Activated T-cell treated with anti-CD3 and anti-CD28 coated beads, Interleukin-2, amount 50 U/mL, for 24 hours (primary cell): ENCODE data around the gene CNGB1.
A peak's percentile ranks its signal among the peaks of the same experiment; 100 is the strongest.

Source experiments
- DNase-seq: peaks from one replicate; pipeline ENCODE4 v3.0.0-alpha.2; 2020
- H3K27ac Mint-ChIP-seq: 2 replicates; pipeline ENCODE4 v1.8.0; 2020; ENCODE audit warnings: mild to moderate bottlenecking, mixed read lengths
- H3K27me3 Mint-ChIP-seq: 2 replicates; pipeline ENCODE4 v1.8.0; 2020; ENCODE audit warnings: mixed read lengths
- H3K36me3 Mint-ChIP-seq: 2 replicates; pipeline ENCODE4 v1.8.0; 2020; ENCODE audit warnings: low read depth, mixed read lengths
- H3K4me1 Mint-ChIP-seq: 2 replicates; pipeline ENCODE4 v1.8.0; 2020; ENCODE audit warnings: low read depth, mixed read lengths
- H3K4me3 Mint-ChIP-seq: 2 replicates; pipeline ENCODE4 v1.8.0; 2020; ENCODE audit warnings: mild to moderate bottlenecking, moderate library complexity, mixed read lengths
- H3K9me3 Mint-ChIP-seq: 2 replicates; pipeline ENCODE4 v1.8.0; 2020; ENCODE audit warnings: mixed read lengths

Gene CNGB1

DNA sequence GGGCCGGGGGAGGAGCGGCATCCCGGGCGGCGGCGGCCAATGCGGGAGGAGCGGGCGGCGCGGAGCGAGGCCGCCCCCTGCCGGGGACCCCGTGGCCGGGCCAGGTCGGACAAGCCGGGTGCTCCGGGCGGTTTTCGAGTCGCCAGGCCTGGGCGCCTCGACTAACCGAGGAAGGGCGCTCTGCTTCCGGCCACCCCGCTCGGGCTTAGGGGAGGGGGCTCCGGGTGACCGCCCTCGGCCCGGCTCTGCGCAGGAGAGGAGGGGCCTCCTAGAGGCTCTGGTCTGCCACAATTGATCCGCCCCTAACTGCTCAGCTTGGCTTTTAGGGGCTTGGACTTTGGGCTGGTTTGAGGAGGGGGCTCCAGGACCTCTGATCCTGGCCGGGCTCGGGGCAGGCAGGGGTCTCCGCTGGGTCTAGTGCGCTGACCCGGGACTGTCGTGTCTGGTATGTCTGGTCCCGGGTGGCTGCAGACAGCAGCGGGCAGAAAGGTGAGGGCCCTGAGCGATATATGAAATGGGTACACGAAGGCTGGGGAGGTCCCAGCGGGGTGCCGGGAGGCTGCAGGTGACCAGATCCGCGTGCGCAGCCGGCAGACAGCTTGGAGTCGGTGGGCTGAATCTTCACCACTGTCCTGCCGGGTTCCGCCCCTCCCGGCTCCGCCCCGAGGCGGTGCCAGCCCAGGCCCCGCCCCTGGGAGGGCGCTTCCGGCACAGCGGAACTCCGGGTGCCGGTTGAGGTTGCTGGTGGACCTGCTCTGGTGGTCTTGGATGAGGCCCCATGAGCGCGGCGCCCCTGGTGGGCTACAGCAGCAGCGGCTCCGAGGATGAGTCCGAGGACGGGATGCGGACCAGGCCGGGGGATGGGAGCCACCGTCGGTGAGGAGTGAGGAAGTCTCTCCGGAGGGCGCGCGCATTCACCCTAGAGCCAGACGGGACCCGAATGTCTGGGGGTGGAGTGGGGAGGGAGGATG, 30.1 kb upstream of the CNGB1 start, which contains the start of gene USB1:
USB1 (plus strand) TSS at position 702 of the 971 bp plus-strand sequence; CDS start at position 779, 77 bp downstream.
- H3K27me3 Mint-ChIP-seq, result no peaks in the 10 kb centered on the region
- H3K4me1 Mint-ChIP-seq, result peaks cover 66% of the 10 kb centered on the region
- no peaks in the 10 kb centered on the region for H3K9me3 Mint-ChIP-seq
- peak within 1 kb of the TSS; percentile 94 for H3K4me3 Mint-ChIP-seq
- peak; percentile 93 for DNase-seq
- H3K36me3 Mint-ChIP-seq, result peaks cover 64% of the 10 kb centered on the region
- H3K27ac Mint-ChIP-seq, result peak within 1 kb of the TSS; percentile 96

DNA sequence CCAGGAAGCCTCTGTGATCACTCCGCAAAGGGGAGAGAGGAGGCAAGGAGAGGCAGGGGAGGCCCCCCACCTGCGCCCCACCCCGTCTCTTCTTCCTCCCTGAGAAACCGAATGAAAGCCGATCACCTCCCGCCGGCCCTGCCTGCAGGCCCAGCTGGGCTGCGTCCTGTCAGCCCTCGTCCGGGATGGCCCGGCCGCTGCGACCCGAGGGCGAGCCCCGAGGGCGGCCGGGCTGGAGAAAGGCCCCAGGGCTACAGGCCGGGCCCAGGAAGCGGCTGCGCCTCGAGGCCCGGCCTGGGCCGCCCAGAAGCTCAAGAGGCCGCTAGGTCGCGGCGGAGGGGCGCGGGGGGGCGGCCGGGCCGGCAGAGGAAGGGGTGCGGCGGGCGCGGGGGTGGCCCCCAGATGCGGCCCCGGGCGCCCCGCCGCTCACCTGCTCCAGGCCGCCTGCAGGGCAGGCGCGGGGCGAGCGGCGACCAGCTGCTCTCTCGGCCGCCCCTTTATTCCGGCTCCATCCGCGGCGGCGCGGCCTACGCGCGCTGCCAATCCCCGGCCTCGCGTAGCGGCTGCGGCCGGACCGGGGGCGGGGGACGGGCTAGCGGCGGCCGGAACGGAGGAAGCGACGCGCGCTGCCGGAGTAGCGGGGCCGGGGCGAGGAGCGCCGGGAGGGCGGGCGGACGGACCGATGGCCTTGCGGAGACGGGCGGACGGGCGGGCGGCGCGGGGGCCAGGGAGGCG, 29.2 kb upstream of the CNGB1 start, which contains the start of gene ZNF319:
ZNF319 (minus strand) TSS at position 702 of the 735 bp plus-strand sequence. CDS start 2,407 bp downstream, outside the sequence.
- Mint-ChIP-seq H3K27me3 (no peaks in the 10 kb centered on the region), H3K4me1 (peaks cover 74% of the 10 kb centered on the region), H3K27ac (peak within 1 kb of the TSS; percentile 96), H3K9me3 (no peaks in the 10 kb centered on the region), H3K4me3 (peak within 1 kb of the TSS; percentile 94), H3K36me3 (peaks cover 67% of the 10 kb centered on the region)
- DNase-seq, result peak; percentile 64

DNA sequence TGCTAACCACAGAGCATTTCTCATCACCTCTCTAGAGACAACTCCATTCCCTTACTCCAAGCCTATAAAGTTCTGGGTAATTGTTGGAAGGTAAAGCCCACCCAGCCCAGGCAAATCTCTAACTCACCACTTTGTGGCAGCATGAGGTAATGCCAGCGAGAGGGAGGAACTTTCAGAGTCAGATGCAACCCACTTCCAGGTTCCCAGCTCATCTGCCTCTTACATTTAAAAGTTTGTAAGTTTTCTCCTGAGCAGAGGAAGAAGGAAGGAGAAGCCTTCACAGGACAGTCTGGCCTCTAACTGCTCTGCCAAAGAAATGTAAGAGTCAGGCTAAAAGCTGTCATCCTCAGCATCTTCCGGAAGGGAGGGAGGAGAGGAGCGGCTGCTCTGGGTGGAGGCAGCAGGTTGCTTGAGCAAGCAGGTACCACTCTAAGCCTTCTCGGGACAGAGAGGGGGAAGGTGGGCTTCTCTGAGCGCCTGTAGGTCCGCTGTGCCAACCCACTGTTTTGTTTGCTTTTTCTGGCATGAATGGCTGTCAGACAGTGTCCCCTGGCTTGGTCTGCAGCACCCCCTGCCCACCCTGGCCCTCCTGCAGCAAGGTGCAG, 28.5 kb upstream of the CNGB1 start:
- H3K4me3 Mint-ChIP-seq, result peak overlapping the region; percentile 81
- peaks cover 61% of the 10 kb centered on the region for H3K36me3 Mint-ChIP-seq
- H3K4me1 Mint-ChIP-seq, result peaks cover 74% of the 10 kb centered on the region
- no peaks in the 10 kb centered on the region for H3K9me3 Mint-ChIP-seq
- DNase-seq, result no peak
- peak overlapping the region; percentile 86 for H3K27ac Mint-ChIP-seq
- no peaks in the 10 kb centered on the region for H3K27me3 Mint-ChIP-seq

DNA sequence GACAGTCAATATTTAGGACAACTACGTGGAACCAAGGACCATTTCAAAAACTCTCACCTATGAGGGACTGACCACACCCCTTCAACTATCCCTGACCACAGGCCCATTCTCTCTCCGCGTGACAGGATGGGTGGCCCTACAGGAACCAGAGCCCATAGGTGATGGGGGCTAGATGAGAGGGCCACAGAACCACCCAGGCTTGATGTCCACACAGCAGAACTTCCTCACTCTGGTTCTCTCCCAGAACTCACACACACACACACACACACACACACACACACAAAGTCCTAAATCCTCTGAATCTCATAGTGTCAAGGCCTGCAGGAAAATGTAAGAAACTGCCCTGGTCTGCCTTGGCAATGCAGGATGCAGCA, 28.1 kb upstream of the CNGB1 start:
- Mint-ChIP-seq H3K4me1 (peaks cover 75% of the 10 kb centered on the region), H3K4me3 (peak overlapping the region; percentile 81), H3K9me3 (no peaks in the 10 kb centered on the region), H3K36me3 (peaks cover 56% of the 10 kb centered on the region), H3K27ac (peak overlapping the region; percentile 86), H3K27me3 (no peaks in the 10 kb centered on the region)
- no peak for DNase-seq

DNA sequence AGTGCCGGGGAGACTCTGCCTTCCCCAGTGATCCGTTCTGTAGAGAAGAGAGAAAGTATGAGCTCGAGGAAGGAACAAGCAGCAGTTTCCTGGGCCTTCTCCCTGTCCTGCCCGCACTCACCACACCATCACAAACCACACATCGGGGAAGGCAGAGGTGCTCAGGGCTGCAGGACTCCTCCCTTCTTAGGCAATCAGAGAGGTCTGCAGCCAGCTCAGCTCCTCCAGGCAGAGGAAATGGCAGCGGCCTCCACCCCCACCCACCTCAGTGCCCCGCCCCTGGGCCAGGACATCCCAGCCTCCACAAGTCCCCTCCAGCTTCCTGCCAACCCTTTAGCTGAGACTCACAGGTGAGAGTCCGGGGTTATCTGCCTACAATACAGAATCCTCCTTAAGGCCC, 27.6 kb upstream of the CNGB1 start:
- H3K36me3 Mint-ChIP-seq, result peaks cover 53% of the 10 kb centered on the region
- peaks cover 72% of the 10 kb centered on the region for H3K4me1 Mint-ChIP-seq
- H3K4me3 Mint-ChIP-seq, result peak overlapping the region; percentile 81
- H3K27ac Mint-ChIP-seq, result peak overlapping the region; percentile 86
- no peaks in the 10 kb centered on the region for H3K9me3 Mint-ChIP-seq
- H3K27me3 Mint-ChIP-seq, result no peaks in the 10 kb centered on the region
- DNase-seq, result peak; percentile 67

DNA sequence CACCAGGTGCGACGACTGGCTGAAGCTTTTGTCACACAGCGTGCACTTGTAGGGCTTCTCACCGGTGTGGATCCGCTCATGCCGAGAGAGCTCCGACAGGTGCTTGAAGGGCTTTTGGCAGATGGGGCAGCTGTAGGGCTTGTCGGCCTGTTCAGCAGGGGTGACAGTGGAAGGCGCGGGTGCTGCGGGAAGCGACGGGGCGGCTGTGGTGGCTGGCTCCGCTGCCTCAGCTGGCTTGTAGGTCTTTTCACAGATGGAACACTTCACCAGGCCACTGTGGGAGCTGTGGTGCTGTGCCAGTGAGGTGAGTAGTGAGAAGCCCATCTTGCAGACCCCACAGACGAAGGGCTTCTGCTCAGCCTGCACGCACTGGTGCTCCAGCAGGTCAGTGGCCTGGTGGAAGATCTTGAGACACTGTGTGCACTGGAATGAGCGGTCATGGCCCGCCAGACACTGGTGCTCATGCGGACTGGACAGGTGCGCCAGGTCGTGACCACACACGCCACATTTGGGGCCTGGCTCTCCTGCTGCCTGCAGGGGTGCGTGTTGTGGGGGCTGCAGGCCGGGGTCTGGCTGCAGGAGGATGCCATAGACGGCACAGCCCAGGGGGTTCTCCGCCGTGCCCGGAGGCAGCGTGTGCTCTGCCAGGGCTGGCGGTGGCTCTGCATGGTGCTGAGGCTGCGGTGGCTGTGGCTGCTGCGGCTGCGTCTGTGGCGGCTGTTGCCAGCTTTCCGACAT, 26.8 kb upstream of the CNGB1 start:
- H3K4me3 Mint-ChIP-seq, result no peak overlapping the region
- peaks cover 68% of the 10 kb centered on the region for H3K4me1 Mint-ChIP-seq
- H3K36me3 Mint-ChIP-seq, result peaks cover 45% of the 10 kb centered on the region
- H3K9me3 Mint-ChIP-seq, result no peaks in the 10 kb centered on the region
- DNase-seq, result no peak
- H3K27ac Mint-ChIP-seq, result peak overlapping the region; percentile 86
- H3K27me3 Mint-ChIP-seq, result no peaks in the 10 kb centered on the region

DNA sequence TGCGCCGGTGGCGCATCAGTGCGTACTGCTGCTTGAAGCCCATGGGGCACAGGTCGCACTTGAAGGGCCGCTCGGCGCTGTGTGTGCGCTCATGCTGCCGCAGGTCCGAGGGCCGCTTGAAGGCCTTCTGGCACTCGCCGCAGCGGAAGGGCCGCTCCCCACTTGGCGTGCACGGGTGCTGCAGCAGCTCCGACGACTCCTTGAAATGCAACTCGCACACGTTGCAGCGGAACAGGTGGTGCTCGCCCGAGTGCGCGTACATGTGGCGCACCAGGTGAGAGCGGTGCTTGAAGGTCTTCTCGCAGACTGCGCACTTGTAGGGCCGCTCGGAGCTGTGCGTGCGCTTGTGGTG, 26.2 kb upstream of the CNGB1 start:
- Mint-ChIP-seq H3K4me1 (peaks cover 62% of the 10 kb centered on the region), H3K27ac (no peak overlapping the region), H3K27me3 (no peaks in the 10 kb centered on the region), H3K9me3 (no peaks in the 10 kb centered on the region), H3K4me3 (no peak overlapping the region), H3K36me3 (peaks cover 40% of the 10 kb centered on the region)
- DNase-seq, result no peak

DNA sequence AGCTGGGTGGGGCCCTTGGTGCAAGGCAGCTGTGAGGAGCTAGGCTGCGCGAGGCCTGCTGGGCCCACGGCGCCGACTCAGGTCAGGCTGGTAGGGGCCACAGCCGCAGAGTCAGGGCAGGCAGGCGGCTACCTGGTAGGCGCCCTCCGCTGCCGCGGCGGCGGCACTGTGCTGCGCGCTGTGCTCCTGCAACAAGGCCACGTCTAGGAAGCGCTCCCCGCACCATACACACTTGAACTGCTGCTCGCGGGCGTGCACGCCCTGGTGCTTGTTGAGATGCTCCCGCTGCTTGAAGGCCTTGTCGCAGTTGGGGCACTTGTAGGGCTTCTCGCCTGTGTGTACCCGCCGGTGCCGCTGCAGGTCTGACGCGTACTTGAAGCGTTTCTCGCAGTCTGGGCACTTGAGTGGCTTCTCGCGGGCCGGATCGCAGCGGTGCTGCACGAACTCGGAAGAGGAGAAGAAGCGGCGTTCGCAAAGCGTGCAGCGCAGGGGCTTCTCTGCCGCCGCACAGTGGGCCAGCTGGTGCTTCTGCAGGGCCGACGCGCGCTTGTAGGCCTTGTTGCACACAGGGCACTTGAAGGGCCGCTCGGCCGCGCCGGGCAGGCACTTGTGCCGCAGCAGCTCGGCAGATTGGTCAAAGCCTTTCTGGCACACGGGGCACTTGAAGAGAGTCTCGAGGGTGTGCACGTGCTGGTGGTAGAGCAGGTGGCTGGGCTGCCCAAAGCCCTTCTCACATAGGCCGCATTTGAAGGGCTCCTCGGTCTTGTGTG, 25.7 kb upstream of the CNGB1 start:
- Mint-ChIP-seq H3K9me3 (no peaks in the 10 kb centered on the region), H3K4me1 (peaks cover 56% of the 10 kb centered on the region), H3K4me3 (no peak overlapping the region), H3K27ac (no peak overlapping the region), H3K27me3 (no peaks in the 10 kb centered on the region), H3K36me3 (peaks cover 35% of the 10 kb centered on the region)
- DNase-seq, result no peak

DNA sequence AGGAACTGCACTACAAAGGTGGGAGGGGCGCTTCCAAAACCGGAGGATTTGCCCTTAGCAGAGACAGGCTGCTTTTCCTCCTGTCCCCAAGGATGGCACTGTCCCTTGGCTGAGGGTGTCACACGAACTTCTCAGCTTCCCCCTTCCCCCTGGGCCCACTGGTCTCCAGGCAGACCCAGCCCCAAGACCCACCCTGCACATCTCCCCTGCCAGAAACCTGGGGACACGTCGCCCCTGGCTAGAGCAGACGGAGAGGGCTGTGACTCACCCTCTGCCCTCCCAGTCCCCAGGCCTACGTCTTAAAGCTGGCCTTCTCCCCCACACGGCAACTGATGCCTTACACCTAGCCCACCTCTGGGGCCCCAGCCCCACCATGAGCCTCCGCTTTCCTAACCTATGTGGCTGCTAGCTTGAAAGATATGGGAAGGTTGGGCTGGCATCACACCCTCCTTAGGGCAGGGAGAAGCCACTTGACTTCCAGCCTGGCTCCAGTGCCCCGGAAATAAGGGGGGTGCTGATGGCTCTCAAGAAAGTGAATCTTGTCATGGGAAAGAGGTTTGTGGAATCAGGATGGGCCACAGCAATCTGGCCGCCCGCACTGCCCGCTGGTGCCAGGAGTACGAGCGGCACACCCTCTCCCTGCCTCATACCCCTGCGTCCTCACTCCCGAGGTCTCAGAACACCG, 24.9 kb upstream of the CNGB1 start:
- no peaks in the 10 kb centered on the region for H3K27me3 Mint-ChIP-seq
- no peaks in the 10 kb centered on the region for H3K9me3 Mint-ChIP-seq
- DNase-seq, result no peak
- H3K27ac Mint-ChIP-seq, result peak overlapping the region; percentile 53
- peaks cover 32% of the 10 kb centered on the region for H3K36me3 Mint-ChIP-seq
- no peak overlapping the region for H3K4me3 Mint-ChIP-seq
- peaks cover 54% of the 10 kb centered on the region for H3K4me1 Mint-ChIP-seq

DNA sequence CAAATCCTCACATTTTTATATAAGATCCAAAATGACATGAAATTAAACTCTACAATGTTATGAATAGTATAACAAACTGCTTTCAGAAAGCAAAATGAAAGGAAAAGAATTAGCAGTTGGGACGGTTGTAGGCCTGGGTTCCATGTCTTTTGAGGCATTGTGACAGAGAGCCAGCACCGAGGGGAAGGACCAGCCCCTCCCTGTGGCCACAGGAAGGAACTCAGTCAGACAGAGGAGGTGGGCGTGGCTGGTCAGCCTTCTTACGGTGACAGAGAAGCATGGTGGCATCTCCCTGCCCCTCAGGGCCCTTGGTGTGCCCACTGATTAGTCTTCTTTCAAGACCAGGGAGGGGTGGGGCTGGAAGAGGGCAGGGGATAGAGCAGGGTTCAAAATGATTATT, 23.9 kb upstream of the CNGB1 start:
- Mint-ChIP-seq H3K9me3 (no peaks in the 10 kb centered on the region), H3K4me3 (no peak overlapping the region), H3K27me3 (no peaks in the 10 kb centered on the region), H3K4me1 (peaks cover 53% of the 10 kb centered on the region), H3K27ac (peak overlapping the region; percentile 59), H3K36me3 (peaks cover 32% of the 10 kb centered on the region)
- DNase-seq, result peak; percentile 47

DNA sequence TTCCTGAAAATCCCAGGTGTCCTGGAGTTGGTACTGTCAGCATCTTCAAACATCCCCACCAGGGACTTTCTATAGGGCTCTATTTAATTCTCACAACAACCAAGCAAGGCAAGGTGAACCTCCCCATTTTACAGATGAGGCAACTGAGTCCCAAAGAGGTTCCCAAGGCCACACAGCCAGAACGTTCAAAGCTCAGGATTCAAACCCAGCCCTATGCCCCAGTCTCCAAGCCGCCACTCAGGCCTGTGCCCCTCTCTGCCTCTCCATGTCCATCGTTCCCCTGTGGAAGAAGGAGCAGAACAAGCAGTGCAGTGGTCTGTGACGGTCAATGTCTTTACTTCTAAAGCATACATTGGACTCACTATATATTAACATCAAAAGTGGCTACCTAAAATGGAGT, 23.4 kb upstream of the CNGB1 start:
- H3K9me3 Mint-ChIP-seq, result no peaks in the 10 kb centered on the region
- H3K27ac Mint-ChIP-seq, result peak overlapping the region; percentile 59
- H3K4me3 Mint-ChIP-seq, result no peak overlapping the region
- H3K36me3 Mint-ChIP-seq, result peaks cover 32% of the 10 kb centered on the region
- DNase-seq, result no peak
- no peaks in the 10 kb centered on the region for H3K27me3 Mint-ChIP-seq
- peaks cover 50% of the 10 kb centered on the region for H3K4me1 Mint-ChIP-seq

DNA sequence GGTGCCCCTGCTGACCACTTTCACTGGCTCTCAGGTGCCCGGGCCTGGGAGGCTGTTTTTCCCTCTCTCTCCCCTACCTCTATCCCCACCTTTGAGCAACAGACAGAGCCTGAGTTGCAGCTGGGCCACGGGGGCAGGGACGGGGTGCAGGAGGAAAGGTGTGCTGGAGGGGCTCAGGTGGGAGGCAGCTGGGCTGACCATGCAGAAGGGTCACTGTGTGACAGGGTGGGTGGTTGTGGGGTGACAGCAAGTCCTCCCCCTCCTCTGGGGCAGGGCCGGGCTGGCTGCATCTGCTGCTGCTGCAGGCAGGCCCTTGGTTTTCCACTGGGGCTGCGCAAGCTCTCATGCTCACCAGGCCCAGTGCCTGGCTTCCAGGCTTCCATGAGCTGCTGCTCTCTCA, 23.0 kb upstream of the CNGB1 start:
- Mint-ChIP-seq H3K4me3 (no peak overlapping the region), H3K27ac (no peak overlapping the region), H3K4me1 (peaks cover 45% of the 10 kb centered on the region), H3K9me3 (no peaks in the 10 kb centered on the region), H3K36me3 (peaks cover 32% of the 10 kb centered on the region), H3K27me3 (no peaks in the 10 kb centered on the region)
- no peak for DNase-seq

DNA sequence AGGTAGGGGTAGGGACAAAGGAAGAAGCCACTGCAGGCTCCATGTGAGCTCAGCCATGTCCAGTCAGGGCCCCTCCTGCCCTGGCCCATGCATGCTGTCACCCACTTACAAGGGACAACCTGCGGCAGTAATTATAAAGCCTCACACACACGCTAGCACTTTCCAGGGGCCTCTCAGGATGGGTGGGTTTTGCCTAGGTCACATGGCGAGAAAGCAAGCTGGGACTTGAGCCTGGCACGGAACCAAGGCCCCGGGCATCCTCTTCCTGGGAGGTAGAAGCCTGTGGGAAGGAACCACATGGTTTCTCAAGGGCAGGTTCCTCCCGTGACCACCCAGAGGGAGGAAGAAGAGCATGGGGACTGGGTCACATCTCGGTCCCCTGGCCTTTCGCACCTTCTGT, 22.5 kb upstream of the CNGB1 start:
- H3K36me3 Mint-ChIP-seq, result peaks cover 32% of the 10 kb centered on the region
- H3K27me3 Mint-ChIP-seq, result no peaks in the 10 kb centered on the region

More for the DNA sequence above, 22.5 kb upstream of the CNGB1 start:
- no peak for DNase-seq
- Mint-ChIP-seq H3K4me3 (no peak overlapping the region), H3K9me3 (no peaks in the 10 kb centered on the region), H3K4me1 (peaks cover 41% of the 10 kb centered on the region), H3K27ac (no peak overlapping the region)
